GM12878 (cell line): ENCODE measurements around the gene ZNF385C. TPM values are rescaled to one million over a fixed set of nuclear protein-coding genes. Genes with fewer than 3 reads are reported as not detected.
A peak's percentile ranks its signal among the peaks of the same experiment; 100 is the strongest.

ENCODE experiments used
- BACH1 ChIP-seq: fragments of 450-650 bp; IDR thresholded peaks from 2 replicates; pipeline ENCODE4 v1.6.1; 2017; ENCODE audit warnings: mild to moderate bottlenecking, borderline replicate concordance
- BHLHE40 ChIP-seq, 2 experiments: fragments of 450-650 bp in 1 of 2; IDR thresholded peaks; 2 replicates each; pipeline ENCODE4 v1.6.1; 2011 to 2017; ENCODE audit warnings: low read depth in 2 of 2, borderline replicate concordance in 1 of 2, improper control_type of control experiment in 1 of 2, low read length in 1 of 2, mild to moderate bottlenecking in 1 of 2
- CHD4 ChIP-seq: fragments of 200-600 bp; sonication (generic); IDR thresholded peaks from 2 replicates; pipeline ENCODE4 v1.6.1; 2016; ENCODE audit warnings: mild to moderate bottlenecking
- HDGF ChIP-seq: fragments of 450-650 bp; IDR thresholded peaks from 2 replicates; pipeline ENCODE4 v1.6.1; 2016; ENCODE audit warnings: antibody characterized with exemption
- KLF5 ChIP-seq: fragments of 450-650 bp; IDR thresholded peaks from 2 replicates; pipeline ENCODE4 v1.6.1; 2014; ENCODE audit warnings: mild to moderate bottlenecking; ENCODE audit not compliant: partially characterized antibody
- LARP7 ChIP-seq: fragments of 450-650 bp; IDR thresholded peaks from 2 replicates; pipeline ENCODE4 v1.6.1; 2017; ENCODE audit warnings: mild to moderate bottlenecking
- MEF2A ChIP-seq: IDR thresholded peaks from 2 replicates; pipeline ENCODE4 v1.6.1; 2011; ENCODE audit warnings: low read depth, mild to moderate bottlenecking, low read length, moderate library complexity; ENCODE audit not compliant: insufficient read depth
- MEF2B ChIP-seq: fragments of 450-650 bp; IDR thresholded peaks from 2 replicates; pipeline ENCODE4 v1.6.1; 2018; ENCODE audit warnings: mild to moderate bottlenecking, moderate library complexity; ENCODE audit not compliant: partially characterized antibody, poor library complexity, severe bottlenecking
- MXI1 ChIP-seq: fragments of 150-350 bp; IDR thresholded peaks from 2 replicates; pipeline ENCODE4 v1.6.1; 2011; ENCODE audit warnings: low read depth, mild to moderate bottlenecking, inconsistent platforms, low read length, improper control_type of control experiment
- NFYA ChIP-seq: IDR thresholded peaks from 2 replicates; pipeline ENCODE4 v1.6.1; 2011; ENCODE audit warnings: low read depth, mild to moderate bottlenecking, low read length, improper control_type of control experiment, borderline replicate concordance
- NR2C1 ChIP-seq: fragments of 450-650 bp; IDR thresholded peaks from 2 replicates; pipeline ENCODE4 v1.6.1; 2017; ENCODE audit warnings: antibody characterized with exemption, mild to moderate bottlenecking, moderate library complexity
- NR2F1 ChIP-seq: fragments of 450-650 bp; conservative IDR thresholded peaks from 2 replicates; pipeline ENCODE4 v1.6.1; 2017; ENCODE audit warnings: mild to moderate bottlenecking
- RAD21 ChIP-seq: IDR thresholded peaks from 2 replicates; pipeline ENCODE4 v1.6.1; 2011; ENCODE audit warnings: mild to moderate bottlenecking, low read depth, low read length, moderate library complexity; ENCODE audit not compliant: insufficient read depth
- TCF12 ChIP-seq: IDR thresholded peaks from 2 replicates; pipeline ENCODE4 v1.6.1; 2011; ENCODE audit warnings: low read depth, mild to moderate bottlenecking, low read length
- YBX1 ChIP-seq: fragments of 450-650 bp; IDR thresholded peaks from 2 replicates; pipeline ENCODE4 v1.6.1; 2016; ENCODE audit warnings: antibody characterized with exemption
- YY1 ChIP-seq: IDR thresholded peaks from 2 replicates; pipeline ENCODE4 v1.6.1; 2011; ENCODE audit warnings: low read depth, mild to moderate bottlenecking, low read length
- ZBED1 ChIP-seq: IDR thresholded peaks from 2 replicates; pipeline ENCODE4 v1.6.1; 2016; ENCODE audit warnings: borderline replicate concordance
- ZNF274 ChIP-seq: IDR thresholded peaks from one replicate; pipeline ENCODE4 v1.8.0; 2011; ENCODE audit not compliant: insufficient read length, insufficient read depth
- polyA plus RNA-seq, 11 experiments: library from polyadenylated mRNA; depleted of rRNA in 4 of 11; unstranded in 6 of 11; stranded (reverse) in 5 of 11; fragments of >200 nt; fragmentation: Nextera tagmentation in 4 of 11; fragmentation: Illumina TruSeq in 1 of 11; extraction: Ambion mirVana in 4 of 11; extraction: Trizol in 1 of 11; gene quantifications; 1 replicate in 1 of 11; 2 replicates in 10 of 11; pipeline versions ENCODE4 v1.2.1 to v1.2.3, GENCODE V29; 2011 to 2016; ENCODE audit warnings: inconsistent platforms in 2 of 11, missing spikeins in 2 of 11, low read depth in 1 of 11
- total RNA-seq, 4 experiments: library from RNA; depleted of rRNA in 3 of 4; stranded (reverse); fragments of >200 nt in 3 of 4; fragmentation: Illumina TruSeq in 1 of 4; extraction: Trizol in 1 of 4; gene quantifications; 2 replicates each; pipeline versions ENCODE4 v1.2.1 to v1.2.3, GENCODE V29; 2013 to 2021
- TF ChIP-seq, protein P1 (sequence below): IDR thresholded peaks from 2 replicates; pipeline ENCODE4 v1.6.1; 2012; ENCODE audit warnings: low read depth, low read length, improper control_type of control experiment
- TF ChIP-seq, protein P2 (sequence below): fragments of 450-650 bp; formaldehyde crosslinking; IDR thresholded peaks from 2 replicates; pipeline ENCODE4 v1.4.0; 2022; ENCODE audit warnings: mild to moderate bottlenecking, moderate library complexity
- TF ChIP-seq, protein P3 (sequence below), 3 experiments: IDR thresholded peaks in 2 of 3; conservative IDR thresholded peaks in 1 of 3; 2 replicates each; pipeline ENCODE4 v1.5.1; 2011; ENCODE audit warnings: low read depth in 3 of 3, low read length in 3 of 3, mild to moderate bottlenecking in 3 of 3, control low read depth in 2 of 3, moderate library complexity in 2 of 3, inconsistent platforms in 1 of 3, mixed read lengths in 1 of 3; ENCODE audit not compliant: control insufficient read depth in 2 of 3, insufficient read depth in 1 of 3; ENCODE audit errors: extremely low read depth in 1 of 3

Gene ZNF385C
- total and polyA plus RNA-seq, 10 of the 15 experiments (the other 5 are each of a cell fraction or from before 2014, with no cell fraction given), result 0.06 to 0.20 (median 0.07) TPM; not detected in 5

GRCh38 chr17:42067371-42068091 is 30.7 kb downstream of the ZNF385C start (continued):
- TF ChIP-seq CHD4 (no peak), YBX1 (no peak), YY1 (0 out of 2 replicates have a peak, but pooled peaks have one; percentile 32), KLF5 (no peak), MEF2B (no peak), MEF2A (no peak), NR2C1 (no peak), BHLHE40 (IDR thresholded peaks at IDR 0.05; ENCODE audit: borderline replicate concordance in 1 of 2, low read depth in 2 of 2, low read length in 1 of 2) (no peak), NFYA (no peak), RAD21 (peak; percentile 56), MXI1 (no peak), ZBED1 (no peak), ZNF274 (no peak), LARP7 (no peak), TCF12 (no peak), BACH1 (no peak), NR2F1 (peak; percentile 57), HDGF (0 out of 2 replicates have a peak, but pooled peaks have one; percentile 13)
- TF ChIP-seq, protein P1, sequence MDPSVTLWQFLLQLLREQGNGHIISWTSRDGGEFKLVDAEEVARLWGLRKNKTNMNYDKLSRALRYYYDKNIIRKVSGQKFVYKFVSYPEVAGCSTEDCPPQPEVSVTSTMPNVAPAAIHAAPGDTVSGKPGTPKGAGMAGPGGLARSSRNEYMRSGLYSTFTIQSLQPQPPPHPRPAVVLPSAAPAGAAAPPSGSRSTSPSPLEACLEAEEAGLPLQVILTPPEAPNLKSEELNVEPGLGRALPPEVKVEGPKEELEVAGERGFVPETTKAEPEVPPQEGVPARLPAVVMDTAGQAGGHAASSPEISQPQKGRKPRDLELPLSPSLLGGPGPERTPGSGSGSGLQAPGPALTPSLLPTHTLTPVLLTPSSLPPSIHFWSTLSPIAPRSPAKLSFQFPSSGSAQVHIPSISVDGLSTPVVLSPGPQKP, result no peak
- TF ChIP-seq, protein P2, sequence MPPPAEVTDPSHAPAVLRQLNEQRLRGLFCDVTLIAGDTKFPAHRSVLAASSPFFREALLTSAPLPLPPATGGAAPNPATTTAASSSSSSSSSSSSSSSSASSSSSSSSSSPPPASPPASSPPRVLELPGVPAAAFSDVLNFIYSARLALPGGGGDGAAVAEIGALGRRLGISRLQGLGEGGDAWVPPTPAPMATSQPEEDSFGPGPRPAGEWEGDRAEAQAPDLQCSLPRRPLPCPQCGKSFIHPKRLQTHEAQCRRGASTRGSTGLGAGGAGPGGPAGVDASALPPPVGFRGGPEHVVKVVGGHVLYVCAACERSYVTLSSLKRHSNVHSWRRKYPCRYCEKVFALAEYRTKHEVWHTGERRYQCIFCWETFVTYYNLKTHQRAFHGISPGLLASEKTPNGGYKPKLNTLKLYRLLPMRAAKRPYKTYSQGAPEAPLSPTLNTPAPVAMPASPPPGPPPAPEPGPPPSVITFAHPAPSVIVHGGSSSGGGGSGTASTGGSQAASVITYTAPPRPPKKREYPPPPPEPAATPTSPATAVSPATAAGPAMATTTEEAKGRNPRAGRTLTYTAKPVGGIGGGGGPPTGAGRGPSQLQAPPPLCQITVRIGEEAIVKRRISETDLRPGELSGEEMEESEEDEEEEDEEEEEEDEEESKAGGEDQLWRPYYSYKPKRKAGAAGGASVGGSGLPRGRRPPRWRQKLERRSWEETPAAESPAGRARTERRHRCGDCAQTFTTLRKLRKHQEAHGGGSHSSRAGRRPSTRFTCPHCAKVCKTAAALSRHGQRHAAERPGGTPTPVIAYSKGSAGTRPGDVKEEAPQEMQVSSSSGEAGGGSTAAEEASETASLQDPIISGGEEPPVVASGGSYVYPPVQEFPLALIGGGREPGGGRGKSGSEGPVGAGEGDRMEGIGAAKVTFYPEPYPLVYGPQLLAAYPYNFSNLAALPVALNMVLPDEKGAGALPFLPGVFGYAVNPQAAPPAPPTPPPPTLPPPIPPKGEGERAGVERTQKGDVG (CRISPR knock-in tag), result no peak
- TF ChIP-seq, protein P3, sequence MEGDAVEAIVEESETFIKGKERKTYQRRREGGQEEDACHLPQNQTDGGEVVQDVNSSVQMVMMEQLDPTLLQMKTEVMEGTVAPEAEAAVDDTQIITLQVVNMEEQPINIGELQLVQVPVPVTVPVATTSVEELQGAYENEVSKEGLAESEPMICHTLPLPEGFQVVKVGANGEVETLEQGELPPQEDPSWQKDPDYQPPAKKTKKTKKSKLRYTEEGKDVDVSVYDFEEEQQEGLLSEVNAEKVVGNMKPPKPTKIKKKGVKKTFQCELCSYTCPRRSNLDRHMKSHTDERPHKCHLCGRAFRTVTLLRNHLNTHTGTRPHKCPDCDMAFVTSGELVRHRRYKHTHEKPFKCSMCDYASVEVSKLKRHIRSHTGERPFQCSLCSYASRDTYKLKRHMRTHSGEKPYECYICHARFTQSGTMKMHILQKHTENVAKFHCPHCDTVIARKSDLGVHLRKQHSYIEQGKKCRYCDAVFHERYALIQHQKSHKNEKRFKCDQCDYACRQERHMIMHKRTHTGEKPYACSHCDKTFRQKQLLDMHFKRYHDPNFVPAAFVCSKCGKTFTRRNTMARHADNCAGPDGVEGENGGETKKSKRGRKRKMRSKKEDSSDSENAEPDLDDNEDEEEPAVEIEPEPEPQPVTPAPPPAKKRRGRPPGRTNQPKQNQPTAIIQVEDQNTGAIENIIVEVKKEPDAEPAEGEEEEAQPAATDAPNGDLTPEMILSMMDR (IDR thresholded peaks at IDR 0.05 in 2 of 3, conservative IDR thresholded peaks at IDR 0.05 in 1 of 3; ENCODE audit: control insufficient read depth in 2 of 3, extremely low read depth in 1 of 3, insufficient read depth in 1 of 3, low read depth in 3 of 3, low read length in 3 of 3), result peak; percentile 89 to 95 (median 91)
